ENCODE data around the gene ASIC4.

ASIC4 gene

DNA sequence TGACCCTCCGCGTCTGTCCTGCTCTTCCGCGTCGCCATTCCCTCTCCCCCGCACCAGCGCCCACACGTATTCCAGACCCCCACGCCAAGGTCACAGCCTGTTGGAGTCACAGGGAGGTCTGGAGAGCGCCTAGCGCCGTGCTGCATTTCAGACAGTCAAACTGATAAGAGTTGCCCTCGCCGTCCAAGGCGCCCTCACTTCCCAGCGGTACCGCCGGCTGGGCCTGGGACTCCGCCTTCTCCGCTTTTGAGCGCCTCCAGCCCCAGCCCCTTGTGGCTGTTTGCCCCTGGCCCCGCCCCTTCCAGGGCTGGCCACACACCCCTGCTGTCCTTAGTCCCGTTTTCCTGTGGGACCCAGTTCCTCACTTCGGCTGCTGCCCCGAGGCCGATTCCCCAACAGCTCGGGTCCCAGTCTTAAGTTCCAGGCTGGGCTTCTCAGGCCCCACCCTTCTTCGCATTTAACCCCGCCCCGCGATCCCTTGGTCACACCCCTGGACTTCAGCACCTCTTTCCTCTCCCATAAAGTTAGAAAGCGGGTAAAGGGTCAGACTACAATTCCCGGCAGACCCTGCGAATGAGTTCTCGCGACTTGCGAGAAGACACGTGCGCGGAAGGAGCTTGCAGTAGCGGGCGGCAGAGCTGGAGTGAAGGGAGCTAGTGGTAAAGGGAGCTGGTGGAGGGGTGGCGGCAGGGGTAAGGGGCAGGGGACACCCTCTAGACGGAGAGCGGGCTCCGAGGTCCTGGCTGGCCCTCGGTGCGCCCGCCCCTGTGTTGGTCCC is 15.8 kb upstream of the ASIC4 start, which contains the start of gene GMPPA:
GMPPA (plus strand) TSS at position 612 of the 778 bp plus-strand sequence. CDS start 1,085 bp downstream, outside the sequence.
- DNase-seq, result peak; percentile 78 to 91 (median 88)

DNA sequence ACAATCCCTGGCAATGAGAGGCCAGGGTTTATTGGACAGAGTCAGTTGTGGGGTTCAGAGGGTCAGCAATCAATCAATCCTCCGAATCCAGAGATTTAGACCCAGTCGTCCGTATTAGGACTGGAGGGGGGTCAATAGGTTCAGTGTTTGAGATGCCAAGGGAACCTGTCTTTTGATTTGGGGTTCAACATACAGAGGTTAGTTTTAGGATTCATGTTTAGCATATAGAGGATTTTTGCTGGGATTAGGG is 15.3 kb upstream of the ASIC4 start:
- DNase-seq, result no peak

DNA sequence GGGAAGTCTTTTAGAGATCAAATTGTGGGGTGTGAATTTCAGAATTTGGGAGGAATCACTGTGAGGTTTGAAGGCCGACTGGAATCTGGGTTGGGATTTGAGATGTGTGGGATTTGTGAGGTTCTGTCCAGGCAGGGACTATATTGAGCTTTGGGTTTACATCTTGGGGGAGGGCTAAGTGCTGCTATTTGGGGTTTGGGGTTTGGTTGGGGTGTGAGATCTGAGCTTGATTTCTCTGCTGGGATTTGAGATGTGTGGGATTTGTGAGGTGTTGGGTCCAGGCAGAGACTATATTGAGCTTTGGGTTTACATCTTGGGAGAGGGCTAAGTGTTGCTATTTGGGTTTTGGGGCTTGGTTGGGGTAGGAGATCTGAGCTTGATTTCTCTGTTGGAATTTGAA is 14.7 kb upstream of the ASIC4 start:
- no peak for DNase-seq

DNA sequence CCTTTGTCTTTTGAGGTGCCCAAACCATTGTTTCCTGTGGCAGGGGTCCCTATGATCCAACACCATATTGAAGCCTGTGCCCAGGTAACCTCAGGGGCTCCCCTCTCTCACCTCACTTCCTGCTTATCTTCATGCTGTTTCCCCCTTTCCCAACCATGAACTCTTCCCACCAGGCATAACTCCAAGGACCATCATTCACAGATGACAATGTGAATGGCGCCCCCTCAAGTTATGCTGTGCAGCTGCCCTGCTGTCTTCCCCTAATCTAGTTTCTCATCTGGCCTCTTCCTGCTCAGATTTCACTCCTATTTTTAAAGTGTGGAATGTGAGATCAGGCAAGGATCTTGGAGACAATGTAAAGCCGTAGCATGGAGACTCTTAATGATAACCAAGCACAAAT is 14.1 kb upstream of the ASIC4 start:
- no peak for DNase-seq

DNA sequence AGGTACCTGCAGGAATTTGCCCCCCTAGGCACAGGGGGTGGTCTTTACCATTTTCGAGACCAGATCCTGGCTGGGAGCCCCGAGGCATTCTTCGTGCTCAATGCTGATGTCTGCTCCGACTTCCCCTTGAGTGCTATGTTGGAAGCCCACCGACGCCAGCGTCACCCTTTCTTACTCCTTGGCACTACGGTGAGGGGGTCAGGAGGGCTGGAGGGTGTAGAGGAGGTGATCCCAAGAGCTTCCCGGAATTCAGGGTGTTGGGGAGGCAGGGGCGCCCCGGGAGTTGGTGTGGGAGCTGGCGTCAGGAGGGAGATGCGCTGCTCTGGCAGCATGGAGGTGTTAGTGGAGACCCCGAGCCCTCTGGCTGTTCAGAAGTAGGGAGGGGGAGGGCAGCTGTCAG is 12.4 kb upstream of the ASIC4 start:
- DNase-seq, result no peak

DNA sequence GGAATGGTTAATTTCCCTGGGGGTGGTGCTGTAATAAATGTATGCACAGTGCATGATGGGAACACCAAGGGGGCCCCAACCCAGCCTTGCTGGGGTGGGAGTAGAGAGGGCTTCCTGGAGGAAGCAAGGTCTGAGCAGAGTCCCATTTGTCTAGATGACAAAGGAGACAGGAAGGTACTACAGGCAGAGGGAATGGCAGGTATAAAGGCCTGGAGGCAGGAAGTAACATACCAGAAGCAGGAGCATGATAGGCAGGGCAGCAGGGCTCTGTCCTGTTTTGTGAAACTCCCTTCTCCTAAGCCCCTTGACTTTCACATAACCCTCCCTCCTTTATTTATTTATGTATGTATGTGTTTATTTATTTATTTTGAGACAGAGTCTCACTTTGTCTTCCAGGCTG is 11.7 kb upstream of the ASIC4 start:
- DNase-seq, result no peak

DNA sequence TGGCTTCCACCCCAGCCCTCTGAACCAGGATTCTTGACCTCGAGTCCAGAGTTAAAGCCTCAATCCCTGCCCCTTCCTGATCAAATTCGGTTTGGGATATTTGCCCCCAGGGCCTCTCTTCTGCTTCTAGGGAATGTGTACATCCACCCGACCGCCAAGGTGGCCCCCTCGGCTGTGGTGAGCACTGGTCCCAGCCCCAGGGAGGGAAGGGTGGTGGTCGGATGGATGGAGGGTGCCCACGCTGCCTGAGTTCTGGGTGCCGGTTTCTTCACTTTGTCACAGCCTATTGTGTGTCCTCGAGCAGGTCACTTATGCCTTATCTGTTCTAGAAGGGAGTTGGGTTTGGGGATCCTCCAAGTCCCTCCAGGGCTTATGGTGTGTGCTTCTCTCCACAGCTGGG is 8.7 kb upstream of the ASIC4 start:
- no peak for DNase-seq

DNA sequence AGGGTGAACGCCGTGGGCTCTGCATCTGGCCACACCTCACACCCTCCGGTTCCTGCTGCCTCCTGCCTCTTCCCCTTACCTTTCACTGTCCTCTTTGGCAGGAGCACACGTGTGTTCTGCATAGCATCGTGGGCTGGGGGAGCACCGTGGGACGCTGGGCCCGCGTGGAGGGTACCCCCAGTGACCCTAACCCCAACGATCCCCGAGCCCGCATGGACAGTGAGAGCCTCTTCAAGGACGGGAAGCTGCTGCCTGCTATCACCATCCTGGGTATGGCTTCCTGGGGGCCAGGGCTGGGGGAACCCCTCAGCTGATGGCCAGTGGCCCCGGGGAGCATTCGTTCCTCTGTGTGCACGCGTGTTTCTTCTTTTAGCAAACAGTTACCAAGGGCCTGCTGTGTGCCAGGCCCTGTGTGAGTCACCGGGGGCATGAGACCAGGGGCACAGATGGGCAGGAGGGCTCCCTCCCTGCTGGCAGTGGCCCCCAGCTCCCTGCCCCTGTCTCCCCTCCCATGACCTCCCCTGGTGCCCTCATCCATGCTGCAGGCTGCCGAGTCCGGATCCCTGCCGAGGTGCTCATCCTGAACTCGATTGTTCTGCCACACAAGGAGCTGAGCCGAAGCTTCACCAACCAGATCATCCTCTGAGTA is 8.0 kb upstream of the ASIC4 start:
- DNase-seq, result no peak

DNA sequence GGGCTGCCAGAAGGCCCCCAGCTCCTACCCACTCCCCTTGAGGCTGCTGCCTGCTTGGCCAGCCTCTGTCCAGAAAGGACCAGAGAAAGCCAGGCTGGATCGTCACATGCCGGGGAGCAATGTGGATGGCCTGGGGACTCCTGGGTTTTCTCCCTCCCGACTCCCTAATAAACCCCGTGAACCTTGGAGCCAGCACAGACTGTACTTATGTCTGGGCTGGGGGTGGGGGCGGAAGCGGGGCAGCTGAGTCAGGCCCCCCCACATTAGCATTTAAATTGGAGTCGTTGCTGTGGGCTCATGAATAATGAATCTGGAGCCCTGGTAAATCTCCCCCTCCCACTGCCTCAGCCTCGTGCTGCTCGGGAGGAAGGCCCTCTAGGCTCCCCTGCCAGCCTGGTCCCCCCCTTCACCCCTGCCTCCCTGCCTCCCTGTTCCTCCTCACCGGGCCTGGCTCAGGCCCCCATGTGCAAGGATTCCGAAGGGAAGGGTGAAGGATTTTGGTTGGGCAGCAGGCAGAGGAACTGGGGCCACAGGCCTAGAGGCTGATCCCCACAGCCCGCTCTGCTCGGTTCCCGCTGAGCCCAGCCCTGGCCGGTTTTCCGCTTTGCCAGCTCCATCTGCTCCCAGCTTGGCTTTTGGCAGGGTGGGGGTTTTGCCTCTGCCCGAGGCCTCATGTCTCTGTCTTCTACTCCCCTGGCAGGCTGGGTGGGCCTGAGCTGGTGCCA is 7.3 kb upstream of the ASIC4 start:
- DNase-seq, result no peak

DNA sequence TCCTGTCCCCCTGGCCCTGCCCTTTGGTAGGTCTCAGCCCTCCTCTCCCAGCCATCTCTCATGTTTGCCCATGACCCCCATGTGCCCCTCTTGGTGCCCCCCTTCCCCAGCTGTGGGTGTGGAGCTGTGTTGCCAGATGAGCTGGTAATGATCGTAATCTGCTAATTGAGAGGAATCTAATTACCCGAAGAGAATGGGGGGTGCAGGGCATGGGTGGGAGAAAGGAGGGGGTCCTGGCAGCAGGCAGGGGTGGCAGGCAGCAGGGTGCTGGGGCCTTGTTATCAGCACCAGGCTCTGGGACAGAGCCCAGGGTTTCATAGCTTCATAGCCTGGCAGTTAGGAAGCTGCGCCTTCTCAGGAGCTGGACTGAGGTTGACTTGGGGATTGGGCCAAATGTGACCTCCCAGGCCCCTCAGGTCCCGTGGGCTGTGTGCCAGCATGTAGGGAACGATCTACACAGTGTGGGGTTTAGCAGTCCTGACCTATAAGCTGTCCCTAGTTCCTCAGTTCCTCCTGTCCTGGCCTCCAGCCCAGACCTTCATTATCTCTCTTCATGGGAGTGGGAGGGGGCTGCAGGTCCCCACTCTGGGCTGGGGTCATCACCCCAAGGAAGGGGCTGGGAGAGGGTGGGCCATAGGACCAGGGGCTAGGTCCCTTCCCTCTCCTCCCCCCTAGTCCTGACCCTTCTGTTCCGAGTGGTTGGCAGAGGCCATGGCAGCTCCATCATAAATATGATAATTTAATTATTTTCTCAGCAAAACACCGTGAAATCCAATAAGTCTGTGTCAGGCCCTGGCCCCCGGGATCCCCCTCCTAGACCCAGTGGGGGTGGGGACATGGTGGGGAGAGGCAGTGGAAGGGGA is 6.5 kb upstream of the ASIC4 start:
- DNase-seq, result no peak

DNA sequence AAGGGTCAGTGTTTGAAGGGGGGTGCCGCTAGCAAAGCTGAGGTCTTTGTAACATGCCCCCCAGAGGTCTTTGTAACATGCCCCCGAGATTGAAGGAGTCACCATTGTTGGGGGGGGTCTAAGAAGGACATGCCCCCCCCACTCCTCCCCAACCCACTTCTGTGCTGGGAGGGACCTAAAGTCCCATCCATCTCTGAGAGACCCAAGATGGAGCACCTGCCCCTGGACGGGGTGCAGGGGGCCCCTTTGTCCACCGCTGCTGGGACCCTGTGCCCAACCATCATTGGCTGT is 5.9 kb upstream of the ASIC4 start:
- no peak for DNase-seq

DNA sequence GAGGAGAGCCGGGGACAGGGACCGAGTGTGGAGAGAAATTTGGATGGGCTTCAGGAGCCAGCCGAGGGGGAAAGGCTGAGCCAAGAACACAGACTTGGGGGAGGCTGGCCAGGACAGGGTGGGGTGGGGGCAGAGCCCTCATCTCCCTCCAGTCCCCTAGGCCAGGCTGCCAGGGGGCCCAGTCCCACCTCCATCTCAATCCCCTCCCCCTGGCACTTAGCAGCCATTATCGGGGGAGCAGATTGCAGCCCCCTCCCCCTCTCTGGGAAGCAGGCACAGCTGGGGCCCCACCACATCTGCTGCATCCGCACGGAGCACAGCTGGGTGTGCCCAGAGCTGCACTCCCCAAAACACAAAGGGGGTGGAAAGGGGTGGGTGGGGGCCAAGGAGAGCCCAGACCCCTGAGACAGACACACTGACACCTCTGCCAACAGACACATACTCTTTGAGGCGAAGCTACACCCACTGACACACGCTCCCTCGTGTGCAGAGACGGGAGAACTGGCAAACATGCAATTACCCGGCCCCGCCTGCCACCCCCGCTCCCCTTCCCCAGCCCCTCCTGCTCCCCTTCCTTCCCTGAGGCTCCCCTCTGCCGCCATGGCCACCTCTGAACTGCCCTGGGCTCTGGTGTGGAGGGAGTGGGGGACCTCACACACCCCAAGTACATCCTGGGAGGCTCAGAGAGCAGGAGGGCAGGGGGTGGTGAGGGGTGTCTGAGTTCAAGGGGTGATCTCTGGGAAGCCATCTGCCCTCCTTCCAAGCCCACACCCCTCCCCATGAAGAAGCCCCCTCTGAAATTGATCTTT is 5.1 kb upstream of the ASIC4 start:
- DNase-seq, result no peak

DNA sequence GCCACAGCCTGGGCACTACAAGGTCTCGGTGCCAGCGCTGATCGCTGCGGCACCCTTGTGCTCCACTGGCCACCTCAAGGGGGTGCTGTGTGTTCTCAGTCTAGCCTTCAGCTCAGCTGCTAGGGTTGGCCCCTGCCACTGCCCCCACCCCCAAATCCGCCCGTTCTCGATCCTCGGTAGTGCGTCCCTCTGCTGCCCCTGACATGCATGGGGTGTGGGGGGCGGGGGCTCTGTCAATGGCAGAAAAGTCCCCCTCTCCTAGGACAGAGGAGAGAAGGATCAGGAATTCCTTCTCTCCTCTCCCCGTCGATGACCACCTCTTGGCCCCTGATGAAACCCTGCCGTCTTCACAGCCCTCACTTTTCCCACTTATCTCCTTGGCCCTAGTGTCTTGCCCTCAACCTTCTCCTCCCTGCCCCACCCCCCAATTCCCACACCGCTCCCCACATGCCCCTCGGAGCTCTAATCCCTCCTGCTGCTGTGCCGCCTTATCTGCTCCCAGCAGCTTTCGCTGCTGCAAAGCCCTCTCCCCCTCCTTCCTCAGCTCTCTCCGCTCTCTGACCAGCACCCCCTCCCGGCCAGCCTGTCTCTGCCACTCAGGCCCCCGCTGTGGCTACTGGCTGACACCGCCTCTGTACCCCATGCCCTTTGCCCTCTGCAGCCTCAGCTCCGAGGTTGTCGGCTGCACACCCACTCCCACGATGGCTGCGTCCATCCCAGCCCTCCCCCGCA is 4.3 kb upstream of the ASIC4 start:
- peak; percentile 14 to 47 (median 38) for DNase-seq

DNA sequence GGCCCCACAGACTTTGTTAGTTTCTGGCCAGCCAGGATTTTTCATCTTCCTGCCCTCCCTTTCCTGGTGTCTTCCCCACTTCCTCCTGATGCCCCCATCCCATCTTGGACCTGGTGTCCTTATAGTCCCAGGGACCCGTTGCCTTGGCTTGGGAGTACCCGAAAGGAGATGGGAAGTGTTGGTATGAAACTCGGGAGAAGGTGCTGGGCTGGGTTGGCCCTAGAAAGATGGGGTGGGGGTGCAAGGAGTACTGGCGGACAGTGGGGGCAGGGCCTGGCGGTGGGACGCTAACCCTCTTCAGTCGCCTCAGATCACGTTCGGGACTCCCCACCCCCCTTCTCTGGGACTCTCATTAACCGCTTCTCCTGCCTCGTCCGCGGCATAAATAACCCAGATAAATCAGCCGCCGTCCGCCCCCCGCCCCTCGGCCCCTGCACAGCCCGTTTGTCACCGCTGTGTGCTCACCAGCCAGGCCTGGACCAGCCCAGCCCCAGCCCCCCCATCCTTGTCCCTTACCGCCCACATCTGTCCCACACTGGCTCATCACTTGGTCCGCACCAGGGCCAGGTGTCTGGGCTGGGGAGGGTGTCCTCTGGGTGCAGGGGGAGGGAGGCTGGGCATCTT is 3.7 kb upstream of the ASIC4 start:
- no peak for DNase-seq

DNA sequence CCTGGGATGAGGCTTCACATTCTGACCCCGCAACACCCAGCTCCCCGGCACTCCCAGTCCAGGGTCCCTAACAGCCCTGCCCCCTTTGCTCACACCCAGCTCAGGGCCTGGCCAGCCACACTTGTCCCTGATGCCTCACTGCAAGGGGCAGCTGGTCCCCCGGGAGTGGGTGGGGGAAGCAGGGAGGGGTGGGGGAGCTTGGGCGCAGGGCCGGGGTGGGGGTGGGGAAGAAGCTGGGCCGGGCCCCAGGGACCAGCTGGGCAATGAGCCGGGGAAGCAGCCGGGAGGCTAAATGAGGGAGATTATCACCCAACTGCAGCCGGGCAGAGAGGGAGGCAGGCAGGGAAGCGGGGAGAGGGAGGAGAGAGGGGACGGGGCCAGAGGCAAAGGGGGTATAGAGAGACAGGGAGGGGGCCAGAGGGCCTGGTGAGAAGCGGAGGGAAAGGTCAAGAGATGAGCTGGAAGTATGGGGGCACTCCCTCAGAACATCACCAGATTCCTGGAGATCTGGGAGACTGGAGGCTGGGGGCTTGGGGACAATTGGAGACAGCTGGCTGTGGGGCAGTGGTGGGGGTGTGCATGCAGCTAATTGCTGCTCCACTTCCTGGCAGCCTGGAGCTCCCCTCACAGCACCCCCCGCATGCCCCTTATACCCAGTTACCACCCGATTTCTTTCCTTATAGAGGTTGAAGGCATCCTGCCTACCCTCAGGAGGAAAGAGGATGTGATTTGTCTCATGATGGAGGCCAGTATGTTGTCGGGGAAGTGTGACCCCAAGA is 2.5 kb upstream of the ASIC4 start:
- DNase-seq, result no peak

DNA sequence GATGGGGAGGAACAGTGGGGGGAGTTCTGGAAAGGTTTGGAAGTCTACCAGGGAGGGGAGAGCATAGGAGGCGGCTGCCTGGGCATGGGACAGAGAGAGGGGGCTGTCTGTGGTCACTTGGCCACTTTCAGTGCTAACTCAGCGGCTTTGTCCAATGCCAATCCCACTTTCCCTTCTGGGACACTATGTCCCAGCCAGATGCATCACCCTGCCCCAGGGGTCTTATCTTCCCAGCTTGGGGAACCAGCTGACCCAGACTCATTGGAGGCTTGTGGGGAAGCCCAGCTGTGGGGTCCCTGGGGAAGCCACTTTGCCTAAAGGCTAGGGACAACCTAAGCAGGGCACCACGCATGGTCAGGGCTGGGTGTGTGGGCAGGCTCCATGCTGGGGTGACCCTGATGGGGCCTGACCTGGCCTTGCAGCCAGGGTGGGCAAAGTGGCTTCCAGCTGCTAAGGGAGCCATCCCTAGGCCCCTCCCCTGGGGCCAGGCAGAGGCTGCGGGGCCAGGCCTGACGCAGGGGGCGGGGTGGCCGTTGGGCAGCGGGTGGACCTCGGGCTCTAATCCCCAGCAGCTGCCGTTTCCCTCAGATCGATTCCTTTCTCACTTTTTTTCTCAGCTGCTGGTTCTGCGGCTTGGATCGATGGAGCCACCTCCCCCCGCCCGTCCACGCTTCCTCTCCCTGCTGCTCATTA is 1.6 kb upstream of the ASIC4 start:
- DNase-seq, result no peak

DNA sequence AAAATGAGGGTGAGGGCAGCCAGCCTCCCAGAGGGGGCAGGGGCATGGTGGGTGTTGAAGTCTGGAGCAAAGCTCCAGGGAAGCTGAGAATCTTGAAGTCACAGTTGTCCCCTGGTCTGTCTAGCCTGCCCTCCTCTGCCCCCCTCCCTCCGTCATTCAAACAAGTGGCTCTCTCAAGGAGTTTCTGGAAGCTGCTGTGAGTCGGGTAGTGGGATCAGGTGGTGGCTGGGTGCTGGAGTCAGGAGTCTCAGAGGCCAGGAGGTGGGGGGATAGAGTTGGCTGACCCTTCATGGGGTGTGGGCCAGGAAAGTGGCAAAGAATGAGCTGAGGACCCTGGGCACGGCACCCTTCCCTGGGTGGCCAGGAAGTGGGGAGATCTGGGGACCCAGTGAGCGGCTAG is 495 bp upstream of the ASIC4 start:
- DNase-seq, result no peak

DNA sequence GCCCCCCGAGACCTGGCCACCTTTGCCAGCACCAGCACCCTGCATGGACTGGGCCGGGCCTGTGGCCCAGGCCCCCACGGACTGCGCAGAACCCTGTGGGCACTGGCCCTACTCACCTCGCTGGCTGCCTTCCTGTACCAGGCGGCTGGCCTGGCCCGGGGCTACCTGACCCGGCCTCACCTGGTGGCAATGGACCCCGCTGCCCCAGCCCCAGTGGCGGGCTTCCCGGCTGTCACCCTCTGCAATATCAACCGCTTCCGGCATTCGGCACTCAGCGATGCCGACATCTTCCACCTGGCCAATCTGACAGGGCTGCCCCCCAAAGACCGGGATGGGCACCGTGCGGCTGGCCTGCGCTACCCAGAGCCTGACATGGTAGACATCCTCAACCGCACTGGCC is 554 bp downstream of the ASIC4 start:
- no peak for DNase-seq

DNA sequence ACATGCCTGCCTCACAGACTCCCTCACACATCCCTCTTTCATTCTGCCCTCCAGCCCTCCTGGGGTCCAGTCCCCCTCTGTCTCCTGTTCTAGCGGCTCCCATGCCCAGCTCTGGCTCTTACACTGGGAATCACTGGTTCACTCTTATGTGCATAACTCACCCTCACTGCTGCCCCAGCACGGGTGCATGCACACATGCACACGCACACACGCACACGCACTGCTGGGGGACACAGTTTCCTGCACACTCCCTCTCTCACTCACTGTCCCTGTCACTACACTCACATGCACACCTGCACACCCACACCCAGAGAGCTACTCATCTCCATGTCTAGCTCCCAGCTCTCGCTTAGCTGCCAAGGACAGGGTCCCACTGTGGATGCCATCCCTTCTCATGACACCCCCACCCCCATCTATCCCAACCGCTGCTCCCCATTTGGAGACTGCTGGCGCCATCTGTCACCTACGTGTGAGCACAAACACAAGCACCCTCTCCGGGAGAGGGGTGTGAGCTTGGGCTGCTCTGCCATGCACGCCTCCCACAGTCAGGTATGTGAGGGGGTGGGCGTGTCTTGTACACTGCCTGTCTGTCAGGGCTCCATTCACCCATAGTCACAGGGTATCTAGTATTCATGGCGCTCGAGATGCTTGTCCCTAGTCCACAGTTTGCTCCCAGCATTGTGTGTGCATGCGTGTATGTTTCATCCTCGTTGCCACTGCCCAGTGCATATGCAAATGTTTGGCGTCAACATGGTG is 1.8 kb downstream of the ASIC4 start:
- DNase-seq, result no peak

Data from stimulated activated naive CD4-positive, alpha-beta T cell (primary cell).